ENCODE measurements around the gene LMAN2L. TPM values are rescaled to one million over a fixed set of nuclear protein-coding genes. Genes with fewer than 3 reads are reported as not detected.

Gene LMAN2L
- total RNA-seq, 1 experiment from 2014 or later, result 17.6 TPM

DNA sequence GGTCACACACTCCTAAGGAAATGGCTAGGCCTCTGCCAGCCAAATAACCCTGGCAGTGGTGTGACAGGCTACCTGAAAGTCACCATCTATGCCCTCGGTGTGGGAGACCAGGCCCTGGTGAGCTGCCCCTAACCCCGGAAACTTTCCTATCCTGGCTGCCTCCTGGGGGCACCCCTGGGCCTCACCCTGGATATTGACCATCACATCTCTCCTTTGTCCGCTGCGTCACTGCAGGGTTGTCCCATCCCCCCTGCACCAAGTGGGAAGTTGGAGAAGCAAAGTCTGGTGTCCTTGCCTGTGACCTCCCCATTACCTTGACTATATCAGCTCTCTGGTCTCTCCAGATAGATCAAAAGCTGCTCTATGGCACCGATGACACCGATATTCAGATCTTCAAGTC lies 78.5 kb downstream of the LMAN2L start:
- H4K91ac ChIP-seq (ENCODE audit: insufficient read length, low read depth, low read length), result no peak overlapping the region
- Mint-ChIP-seq H3K36me3 (ENCODE audit: insufficient read depth in 1 of 3, low read depth in 3 of 3) (peaks cover 0 to 2% (median 1%) of the 10 kb centered on the region in 3 experiments; a peak in 2 of 7 replicates), H3K9me3 (peaks cover 4 to 15% of the 10 kb centered on the region in 2 experiments; a peak in 4 of 5 replicates), H3K27ac (no peak overlapping the region), H3K27me3 (ENCODE audit: low read depth) (no peaks in the 10 kb centered on the region; the same call in 1 of the 2 replicates), H3K4me3 (no peak overlapping the region), H3K4me1 (no peaks in the 10 kb centered on the region)
- H3K18ac ChIP-seq (ENCODE audit: insufficient read length, low read depth, low read length), result no peak overlapping the region
- H3K27ac ChIP-seq (ENCODE audit: insufficient read length, low read depth, low read length), result no peak overlapping the region
- no peaks in the 10 kb centered on the region for H3K9me3 ChIP-seq (ENCODE audit: control insufficient read depth, low read depth, low read length)
- no peak overlapping the region for H4K8ac ChIP-seq (replicated peaks; ENCODE audit: insufficient read length, low read depth, low read length)
- H4K20me1 ChIP-seq (ENCODE audit: control insufficient read depth, insufficient read depth, insufficient read length), result no peaks in the 10 kb centered on the region
- H2BK5ac ChIP-seq (ENCODE audit: insufficient read length, low read length), result no peak overlapping the region
- no peak overlapping the region for H2BK20ac ChIP-seq (ENCODE audit: low read depth, low read length, poor library complexity, severe bottlenecking)
- no peak overlapping the region for H3K56ac ChIP-seq (ENCODE audit: insufficient read length, low read depth, low read length)
- no CpG with 5 or more reads among the region's 6 CpGs for WGBS (ENCODE audit: extremely low coverage, insufficient read length, low lambda C conversion rate)
- no peaks in the 10 kb centered on the region for H3K79me1 ChIP-seq (ENCODE audit: insufficient read depth, low read depth, low read length, poor library complexity, severe bottlenecking)
- H3T11ph ChIP-seq (ENCODE audit: low read length), result no peak overlapping the region
- no peak for DNase-seq
- no peak overlapping the region for H3K23ac ChIP-seq (ENCODE audit: insufficient read length, low read depth, low read length)
- H2AK5ac ChIP-seq (ENCODE audit: insufficient read length, low read length), result no peak overlapping the region
- no peak overlapping the region for H3K4me2 ChIP-seq (ENCODE audit: insufficient read depth, insufficient read length, low read length)
- no peak overlapping the region for H2BK120ac ChIP-seq (ENCODE audit: low read depth, low read length, poor library complexity, severe bottlenecking)
- TF ChIP-seq, protein P1, sequence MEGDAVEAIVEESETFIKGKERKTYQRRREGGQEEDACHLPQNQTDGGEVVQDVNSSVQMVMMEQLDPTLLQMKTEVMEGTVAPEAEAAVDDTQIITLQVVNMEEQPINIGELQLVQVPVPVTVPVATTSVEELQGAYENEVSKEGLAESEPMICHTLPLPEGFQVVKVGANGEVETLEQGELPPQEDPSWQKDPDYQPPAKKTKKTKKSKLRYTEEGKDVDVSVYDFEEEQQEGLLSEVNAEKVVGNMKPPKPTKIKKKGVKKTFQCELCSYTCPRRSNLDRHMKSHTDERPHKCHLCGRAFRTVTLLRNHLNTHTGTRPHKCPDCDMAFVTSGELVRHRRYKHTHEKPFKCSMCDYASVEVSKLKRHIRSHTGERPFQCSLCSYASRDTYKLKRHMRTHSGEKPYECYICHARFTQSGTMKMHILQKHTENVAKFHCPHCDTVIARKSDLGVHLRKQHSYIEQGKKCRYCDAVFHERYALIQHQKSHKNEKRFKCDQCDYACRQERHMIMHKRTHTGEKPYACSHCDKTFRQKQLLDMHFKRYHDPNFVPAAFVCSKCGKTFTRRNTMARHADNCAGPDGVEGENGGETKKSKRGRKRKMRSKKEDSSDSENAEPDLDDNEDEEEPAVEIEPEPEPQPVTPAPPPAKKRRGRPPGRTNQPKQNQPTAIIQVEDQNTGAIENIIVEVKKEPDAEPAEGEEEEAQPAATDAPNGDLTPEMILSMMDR (conservative IDR thresholded peaks at IDR 0.05), result no peak
- no peak overlapping the region for H3K9ac ChIP-seq (ENCODE audit: extremely low read depth, insufficient read length, low read length)
- no peak overlapping the region for H3K4ac ChIP-seq (ENCODE audit: low read depth, low read length)
- H3K27me3 ChIP-seq (ENCODE audit: insufficient read depth, low read length), result no peaks in the 10 kb centered on the region
- H3K4me1 ChIP-seq (ENCODE audit: insufficient read depth, low read length), result no peaks in the 10 kb centered on the region
- H2AFZ ChIP-seq (ENCODE audit: low read length), result no peak overlapping the region
- no peaks in the 10 kb centered on the region for H3K79me2 ChIP-seq (ENCODE audit: insufficient read depth, low read length)
- H2BK15ac ChIP-seq (ENCODE audit: low read depth, low read length), result no peak overlapping the region
- H2BK12ac ChIP-seq (ENCODE audit: insufficient read length, low read depth, low read length), result no peak overlapping the region
- H3K14ac ChIP-seq (ENCODE audit: insufficient read depth, low read length), result no peak overlapping the region; the same call in 1 of the 2 replicates
- H4K5ac ChIP-seq (ENCODE audit: insufficient read length, low read depth, low read length), result no peak overlapping the region
- H3K23me2 ChIP-seq (ENCODE audit: insufficient read length, low read depth, low read length, poor library complexity, severe bottlenecking), result no peaks in the 10 kb centered on the region

Data from H9 (cell line).